ENCODE results near the gene TFPI. TPM values are rescaled to one million over a fixed set of nuclear protein-coding genes. Genes with fewer than 3 reads are reported as not detected.

Gene TFPI
- polyA plus RNA-seq, 2 of the 4 experiments (the other 2 are of a cell fraction) = 14.3 to 104 TPM

DNA sequence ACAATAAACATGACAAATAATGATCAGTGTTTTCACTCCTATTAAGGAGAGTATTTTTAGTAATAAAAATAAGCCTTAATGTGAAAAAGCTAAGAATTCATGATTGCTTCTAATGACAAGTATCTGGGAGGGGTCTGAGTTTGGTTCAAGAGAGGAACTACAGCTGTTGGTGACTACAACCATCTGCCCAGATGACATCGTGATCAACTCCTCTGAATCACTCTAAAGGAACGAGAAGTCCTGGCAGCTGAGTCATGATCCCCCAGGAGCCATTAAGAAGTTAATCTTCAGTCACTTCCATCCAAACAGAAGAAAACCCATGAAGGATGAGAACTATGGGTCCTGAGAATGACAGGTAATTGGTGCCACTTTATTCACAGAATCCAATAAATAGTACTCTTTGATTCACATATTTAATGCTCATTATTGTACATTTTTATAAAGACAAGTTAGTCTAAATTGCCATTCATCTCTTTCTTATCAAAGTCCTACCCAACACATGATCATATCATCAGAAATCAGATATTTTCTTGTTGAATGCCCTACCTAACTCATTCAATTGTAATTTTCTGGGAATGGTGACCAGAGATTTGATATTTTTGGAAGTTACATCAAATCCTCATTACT lies 6.8 kb downstream of the TFPI start (continued):
- TF ChIP-seq, protein P1, sequence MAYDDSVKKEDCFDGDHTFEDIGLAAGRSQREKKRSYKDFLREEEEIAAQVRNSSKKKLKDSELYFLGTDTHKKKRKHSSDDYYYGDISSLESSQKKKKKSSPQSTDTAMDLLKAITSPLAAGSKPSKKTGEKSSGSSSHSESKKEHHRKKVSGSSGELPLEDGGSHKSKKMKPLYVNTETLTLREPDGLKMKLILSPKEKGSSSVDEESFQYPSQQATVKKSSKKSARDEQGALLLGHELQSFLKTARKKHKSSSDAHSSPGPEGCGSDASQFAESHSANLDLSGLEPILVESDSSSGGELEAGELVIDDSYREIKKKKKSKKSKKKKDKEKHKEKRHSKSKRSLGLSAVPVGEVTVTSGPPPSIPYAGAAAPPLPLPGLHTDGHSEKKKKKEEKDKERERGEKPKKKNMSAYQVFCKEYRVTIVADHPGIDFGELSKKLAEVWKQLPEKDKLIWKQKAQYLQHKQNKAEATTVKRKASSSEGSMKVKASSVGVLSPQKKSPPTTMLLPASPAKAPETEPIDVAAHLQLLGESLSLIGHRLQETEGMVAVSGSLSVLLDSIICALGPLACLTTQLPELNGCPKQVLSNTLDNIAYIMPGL (CRISPR knock-in tag; IDR thresholded peaks at IDR 0.05; ENCODE audit: borderline replicate concordance) = 0 out of 2 replicates have a peak, but pooled peaks have one; percentile 26
- TF ChIP-seq PHF8 (IDR thresholded peaks at IDR 0.05; ENCODE audit: borderline replicate concordance, low read depth) (no peak), CHD4 (IDR thresholded peaks at IDR 0.05; ENCODE audit: borderline replicate concordance) (no peak), NPAS2 (CRISPR knock-in tag; IDR thresholded peaks at IDR 0.05; ENCODE audit: borderline replicate concordance) (no peak), JUN (IDR thresholded peaks at IDR 0.05) (peak; percentile 64 to 81; a peak in 3 of 5 replicates)
- TF ChIP-seq, protein P2, sequence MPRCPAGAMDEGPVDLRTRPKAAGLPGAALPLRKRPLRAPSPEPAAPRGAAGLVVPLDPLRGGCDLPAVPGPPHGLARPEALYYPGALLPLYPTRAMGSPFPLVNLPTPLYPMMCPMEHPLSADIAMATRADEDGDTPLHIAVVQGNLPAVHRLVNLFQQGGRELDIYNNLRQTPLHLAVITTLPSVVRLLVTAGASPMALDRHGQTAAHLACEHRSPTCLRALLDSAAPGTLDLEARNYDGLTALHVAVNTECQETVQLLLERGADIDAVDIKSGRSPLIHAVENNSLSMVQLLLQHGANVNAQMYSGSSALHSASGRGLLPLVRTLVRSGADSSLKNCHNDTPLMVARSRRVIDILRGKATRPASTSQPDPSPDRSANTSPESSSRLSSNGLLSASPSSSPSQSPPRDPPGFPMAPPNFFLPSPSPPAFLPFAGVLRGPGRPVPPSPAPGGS (IDR thresholded peaks at IDR 0.05) = no peak; the same call in 2 of the 3 replicates

DNA sequence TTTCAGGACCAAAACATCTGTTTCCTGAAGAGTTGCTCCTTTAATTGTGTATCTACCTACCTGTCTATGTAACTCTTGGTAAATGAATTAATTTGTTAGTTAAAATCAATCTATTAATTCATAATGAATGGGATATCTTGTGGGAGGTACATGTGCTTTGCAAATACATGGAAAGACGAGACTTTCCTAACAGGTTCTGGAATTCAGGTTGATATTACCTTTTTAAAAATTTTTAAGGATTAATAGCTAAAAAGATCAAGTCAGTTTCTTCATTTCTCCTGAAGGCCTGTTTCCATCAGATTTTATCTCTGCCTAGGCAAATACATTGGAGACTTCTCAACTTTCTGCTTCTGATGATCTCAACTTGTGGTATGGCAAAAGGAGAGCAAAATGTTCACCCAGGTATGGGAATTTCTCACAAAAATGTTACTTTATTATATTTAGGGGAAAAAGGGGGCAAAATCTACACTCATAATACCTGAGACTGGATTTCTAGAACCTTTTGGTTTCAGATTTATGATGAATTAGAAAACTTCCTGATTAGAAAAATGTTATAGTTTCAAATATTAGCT lies 7.4 kb downstream of the TFPI start:
- H3K27ac ChIP-seq = peak overlapping the region; percentile 89 to 92
- H3K4me2 ChIP-seq = peak overlapping the region; percentile 93
- FAIRE-seq (no peak), DNase-seq (ENCODE audit: low read depth in 1 of 2, low spot score in 1 of 2) (no peak), ATAC-seq (no peak)
- WGBS (ENCODE audit: missing lambda C conversion rate) = 55% methylated on average over 1 of the region's 1 CpG
- H3K4me1 ChIP-seq = peaks cover 86% of the 10 kb centered on the region
- CTCF ChIA-PET = interaction anchor here (0.7 to 8.7 kb wide), 5 partner anchors 33 to 971 kb away, joined by 3 to 56 read pairs (median 3); no protein-coding TSS in a partner anchor
- no peak overlapping the region for H3K4me3 ChIP-seq
- no peaks in the 10 kb centered on the region for H3K9me3 ChIP-seq
- peak; percentile 66; the same call in 1 of the 2 replicates for TF ChIP-seq EHF (CRISPR knock-in tag; IDR thresholded peaks at IDR 0.05)
- no peak for TF ChIP-seq BHLHE40 (IDR thresholded peaks at IDR 0.05; ENCODE audit: low read depth, low read length)
- peak; percentile 59; the same call in 1 of the 2 replicates for TF ChIP-seq HOXA7 (CRISPR knock-in tag; IDR thresholded peaks at IDR 0.05)
- POLR2A ChIA-PET = interaction anchor here (1.0 to 1.6 kb wide), 2 partner anchors 28 to 745 kb away, joined by 3 to 4 read pairs; partner anchors contain the start of gene GULP1

DNA sequence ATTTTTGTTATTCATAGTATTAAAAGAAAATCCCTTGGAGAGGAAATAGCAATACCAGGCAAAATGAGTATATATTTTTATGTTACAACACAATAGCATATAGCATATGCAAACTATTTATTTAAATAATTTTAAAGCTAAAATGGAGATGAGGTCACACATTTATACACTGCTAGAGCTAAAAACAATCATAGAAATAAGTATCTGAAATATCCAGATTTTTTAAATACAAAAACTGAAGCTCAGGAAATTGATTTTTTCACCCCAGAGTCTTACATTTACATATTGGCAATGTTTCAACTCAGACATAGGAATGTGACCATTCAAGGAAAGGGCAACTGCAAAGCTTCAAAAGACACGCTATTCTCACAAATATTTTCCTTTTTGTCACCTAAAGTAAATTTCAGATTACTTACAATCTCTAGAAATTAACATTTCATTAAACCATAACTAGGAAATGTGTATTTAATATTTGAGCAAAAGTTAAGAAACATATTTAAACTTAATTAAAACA lies 8.9 kb downstream of the TFPI start:
- no peak for ATAC-seq
- no peak for FAIRE-seq
- WGBS (ENCODE audit: missing lambda C conversion rate) = 2% methylated on average over 1 of the region's 1 CpG
- DNase-seq (ENCODE audit: low read depth in 1 of 2, low spot score in 1 of 2) = peak in 1 of 2 experiments; percentile 67
- POLR2A ChIA-PET = interaction anchor here (1.2 kb wide), 1 partner anchor 30 kb away, joined by 5 read pairs; no protein-coding TSS in a partner anchor
- Histone ChIP-seq H3K9me3 (no peaks in the 10 kb centered on the region), H3K27ac (peak overlapping the region; percentile 92 to 98), H3K4me3 (peak overlapping the region; percentile 24; the same call in 2 of the 3 replicates), H3K4me1 (peaks cover 83% of the 10 kb centered on the region), H3K4me2 (peak overlapping the region; percentile 93)
- no peak for TF ChIP-seq NPAS2 (CRISPR knock-in tag; IDR thresholded peaks at IDR 0.05; ENCODE audit: borderline replicate concordance)
- TF ChIP-seq FOSL2 (IDR thresholded peaks at IDR 0.05) = no peak
- TF ChIP-seq FOSL2 (CRISPR knock-in tag; IDR thresholded peaks at IDR 0.05) = 0 out of 2 replicates have a peak, but pooled peaks have one; percentile 10
- TF ChIP-seq RARB (CRISPR knock-in tag; IDR thresholded peaks at IDR 0.05) = peak; percentile 61; the same call in 1 of the 2 replicates
- CTCF ChIA-PET = interaction anchor here (1.0 to 8.7 kb wide), 3 partner anchors 35 to 46 kb away, joined by 3 to 56 read pairs (median 27); no protein-coding TSS in a partner anchor

DNA sequence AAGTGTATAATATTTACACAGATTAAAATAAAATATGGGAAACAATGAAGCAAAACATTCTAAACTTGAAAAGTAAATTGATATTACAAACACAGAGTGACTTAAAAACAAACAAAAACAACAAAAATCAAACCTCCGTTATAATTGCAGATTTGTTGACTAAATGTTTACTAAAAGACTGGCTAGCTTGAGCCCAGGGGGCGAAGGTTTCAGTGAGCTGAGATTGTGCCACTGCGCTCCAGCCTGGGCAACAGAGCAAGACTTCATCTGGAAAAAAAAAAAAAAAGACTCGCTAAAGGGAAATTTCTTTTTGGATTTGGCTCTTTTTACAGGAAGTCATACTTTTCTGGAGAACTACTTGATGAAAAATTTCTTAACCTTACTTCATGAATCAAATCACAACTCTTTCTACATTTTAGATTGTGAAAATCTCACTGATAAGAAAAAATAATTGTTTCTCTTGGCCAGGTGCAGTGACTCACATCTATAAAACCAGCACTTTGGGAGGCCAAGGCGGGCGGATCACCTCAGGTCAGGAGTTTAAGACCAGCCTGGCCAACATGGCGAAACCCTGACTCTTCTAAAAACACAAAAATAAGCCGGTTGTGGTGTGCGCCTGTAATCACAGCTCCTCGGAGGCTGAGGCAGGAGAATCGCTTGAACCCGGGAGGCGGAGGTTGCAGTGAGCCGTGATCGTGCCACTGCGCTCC lies 9.7 kb downstream of the TFPI start:
- Histone ChIP-seq H3K4me1 (peaks cover 83% of the 10 kb centered on the region), H3K9me3 (no peaks in the 10 kb centered on the region), H3K27ac (peak overlapping the region; percentile 92 to 98), H3K4me3 (peak overlapping the region; percentile 24; the same call in 2 of the 3 replicates), H3K4me2 (peak overlapping the region; percentile 93)
- CTCF ChIA-PET = interaction anchor here (1.0 to 8.7 kb wide), 4 partner anchors 10 to 45 kb away, joined by 3 to 56 read pairs (median 4); no protein-coding TSS in a partner anchor
- POLR2A ChIA-PET = interaction anchor here (0.6 to 1.2 kb wide), 5 partner anchors 15 to 748 kb away, joined by 3 to 9 read pairs (median 3); no protein-coding TSS in a partner anchor
- ATAC-seq (peak in 1 of 2 experiments; percentile 35; a peak in 3 of 6 replicates), DNase-seq (ENCODE audit: low read depth in 1 of 2, low spot score in 1 of 2) (peak in 1 of 2 experiments; percentile 86), FAIRE-seq (no peak)
- under 1% methylated on average over 16 of the region's 16 CpGs for WGBS (ENCODE audit: missing lambda C conversion rate)
- TF ChIP-seq, protein P3, sequence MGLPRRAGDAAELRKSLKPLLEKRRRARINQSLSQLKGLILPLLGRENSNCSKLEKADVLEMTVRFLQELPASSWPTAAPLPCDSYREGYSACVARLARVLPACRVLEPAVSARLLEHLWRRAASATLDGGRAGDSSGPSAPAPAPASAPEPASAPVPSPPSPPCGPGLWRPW (IDR thresholded peaks at IDR 0.05) = 0 out of 2 replicates have a peak, but pooled peaks have one; percentile 69
- TF ChIP-seq JUNB (IDR thresholded peaks at IDR 0.05) (peak; percentile 91), ZFP36 (IDR thresholded peaks at IDR 0.05; ENCODE audit: borderline replicate concordance, partially characterized antibody) (no peak), CEBPB (IDR thresholded peaks at IDR 0.05) (peak; percentile 84 to 86), POLR2A (IDR thresholded peaks at IDR 0.05; ENCODE audit: low read length) (no peak), SREBF2 (IDR thresholded peaks at IDR 0.05) (no peak), HEYL (CRISPR knock-in tag; IDR thresholded peaks at IDR 0.05) (peak; percentile 28; the same call in 1 of the 2 replicates), ESRRA (IDR thresholded peaks at IDR 0.05; ENCODE audit: borderline replicate concordance, low read length) (no peak), HDAC2 (IDR thresholded peaks at IDR 0.05) (no peak), JUN (IDR thresholded peaks at IDR 0.05) (peak; percentile 79 to 92)
- TF ChIP-seq, protein P4, sequence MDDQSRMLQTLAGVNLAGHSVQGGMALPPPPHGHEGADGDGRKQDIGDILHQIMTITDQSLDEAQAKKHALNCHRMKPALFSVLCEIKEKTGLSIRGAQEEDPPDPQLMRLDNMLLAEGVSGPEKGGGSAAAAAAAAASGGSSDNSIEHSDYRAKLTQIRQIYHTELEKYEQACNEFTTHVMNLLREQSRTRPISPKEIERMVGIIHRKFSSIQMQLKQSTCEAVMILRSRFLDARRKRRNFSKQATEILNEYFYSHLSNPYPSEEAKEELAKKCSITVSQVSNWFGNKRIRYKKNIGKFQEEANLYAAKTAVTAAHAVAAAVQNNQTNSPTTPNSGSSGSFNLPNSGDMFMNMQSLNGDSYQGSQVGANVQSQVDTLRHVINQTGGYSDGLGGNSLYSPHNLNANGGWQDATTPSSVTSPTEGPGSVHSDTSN (IDR thresholded peaks at IDR 0.05) = no peak
- TF ChIP-seq, protein P5, sequence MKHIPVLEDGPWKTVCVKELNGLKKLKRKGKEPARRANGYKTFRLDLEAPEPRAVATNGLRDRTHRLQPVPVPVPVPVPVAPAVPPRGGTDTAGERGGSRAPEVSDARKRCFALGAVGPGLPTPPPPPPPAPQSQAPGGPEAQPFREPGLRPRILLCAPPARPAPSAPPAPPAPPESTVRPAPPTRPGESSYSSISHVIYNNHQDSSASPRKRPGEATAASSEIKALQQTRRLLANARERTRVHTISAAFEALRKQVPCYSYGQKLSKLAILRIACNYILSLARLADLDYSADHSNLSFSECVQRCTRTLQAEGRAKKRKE (CRISPR knock-in tag; IDR thresholded peaks at IDR 0.05; ENCODE audit: low read depth) = peak; percentile 64; the same call in 1 of the 2 replicates

Data from A549 (cell line).